SK-N-SH (cell line): ENCODE results near the gene MTPN.

Experiments used
- JUND ChIP-seq: IDR thresholded peaks from 2 replicates; pipeline ENCODE4 v1.4.0; 2012
- RAD21 ChIP-seq: IDR thresholded peaks from 2 replicates; pipeline ENCODE4 v1.6.1; 2012; ENCODE audit warnings: mild to moderate bottlenecking, low read length
- RFX5 ChIP-seq: IDR thresholded peaks from 2 replicates; pipeline ENCODE4 v1.6.1; 2012; ENCODE audit warnings: mild to moderate bottlenecking, improper control_type of control experiment, low read length
- SMC3 ChIP-seq: IDR thresholded peaks from 2 replicates; pipeline ENCODE4 v1.6.1; 2012; ENCODE audit warnings: low read depth, low read length, improper control_type of control experiment
- TAF1 ChIP-seq: IDR thresholded peaks from 2 replicates; pipeline ENCODE4 v1.6.1; 2012; ENCODE audit warnings: low read depth, mild to moderate bottlenecking, low read length, moderate library complexity, borderline replicate concordance
- TCF12 ChIP-seq: IDR thresholded peaks from 2 replicates; pipeline ENCODE4 v1.4.0; 2012
- TF ChIP-seq, protein P1 (sequence below): fragments of 200-600 bp; sonication (generic); IDR thresholded peaks from 2 replicates; pipeline ENCODE4 v1.6.1; 2017; ENCODE audit warnings: antibody characterized with exemption, mild to moderate bottlenecking, moderate library complexity
- TF ChIP-seq, protein P2 (sequence below): IDR thresholded peaks from 2 replicates; pipeline ENCODE4; 2012
- TF ChIP-seq, protein P3 (sequence below): fragments of 150-350 bp; IDR thresholded peaks from 2 replicates; pipeline ENCODE4 v1.6.1; 2017; ENCODE audit warnings: antibody characterized with exemption, low read length, low read depth, borderline replicate concordance

DNA sequence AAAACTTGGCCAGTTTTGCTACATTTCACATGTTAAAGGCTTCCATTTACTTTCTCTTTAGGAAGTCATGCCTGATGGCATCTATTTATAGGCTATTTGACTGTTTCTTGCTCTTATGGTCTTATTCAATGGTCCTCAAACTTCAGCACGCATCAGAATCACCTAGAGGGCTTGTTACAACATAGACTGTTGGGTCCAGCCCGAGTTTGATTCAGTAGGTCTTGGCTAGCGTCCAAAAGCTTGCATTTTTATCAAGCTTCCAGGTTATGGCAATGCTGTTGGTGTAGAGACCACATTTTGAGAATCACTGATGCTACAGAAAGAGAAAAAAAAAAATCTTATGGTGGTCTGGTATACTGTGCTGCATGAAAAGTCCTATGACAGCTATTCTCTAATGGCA is 51.9 kb downstream of the MTPN start:
- TF ChIP-seq RAD21 (no peak), SMC3 (no peak), RFX5 (no peak), JUND (no peak), TCF12 (no peak), TAF1 (no peak)
- TF ChIP-seq, protein P1, sequence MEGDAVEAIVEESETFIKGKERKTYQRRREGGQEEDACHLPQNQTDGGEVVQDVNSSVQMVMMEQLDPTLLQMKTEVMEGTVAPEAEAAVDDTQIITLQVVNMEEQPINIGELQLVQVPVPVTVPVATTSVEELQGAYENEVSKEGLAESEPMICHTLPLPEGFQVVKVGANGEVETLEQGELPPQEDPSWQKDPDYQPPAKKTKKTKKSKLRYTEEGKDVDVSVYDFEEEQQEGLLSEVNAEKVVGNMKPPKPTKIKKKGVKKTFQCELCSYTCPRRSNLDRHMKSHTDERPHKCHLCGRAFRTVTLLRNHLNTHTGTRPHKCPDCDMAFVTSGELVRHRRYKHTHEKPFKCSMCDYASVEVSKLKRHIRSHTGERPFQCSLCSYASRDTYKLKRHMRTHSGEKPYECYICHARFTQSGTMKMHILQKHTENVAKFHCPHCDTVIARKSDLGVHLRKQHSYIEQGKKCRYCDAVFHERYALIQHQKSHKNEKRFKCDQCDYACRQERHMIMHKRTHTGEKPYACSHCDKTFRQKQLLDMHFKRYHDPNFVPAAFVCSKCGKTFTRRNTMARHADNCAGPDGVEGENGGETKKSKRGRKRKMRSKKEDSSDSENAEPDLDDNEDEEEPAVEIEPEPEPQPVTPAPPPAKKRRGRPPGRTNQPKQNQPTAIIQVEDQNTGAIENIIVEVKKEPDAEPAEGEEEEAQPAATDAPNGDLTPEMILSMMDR, result no peak
- TF ChIP-seq, protein P2, sequence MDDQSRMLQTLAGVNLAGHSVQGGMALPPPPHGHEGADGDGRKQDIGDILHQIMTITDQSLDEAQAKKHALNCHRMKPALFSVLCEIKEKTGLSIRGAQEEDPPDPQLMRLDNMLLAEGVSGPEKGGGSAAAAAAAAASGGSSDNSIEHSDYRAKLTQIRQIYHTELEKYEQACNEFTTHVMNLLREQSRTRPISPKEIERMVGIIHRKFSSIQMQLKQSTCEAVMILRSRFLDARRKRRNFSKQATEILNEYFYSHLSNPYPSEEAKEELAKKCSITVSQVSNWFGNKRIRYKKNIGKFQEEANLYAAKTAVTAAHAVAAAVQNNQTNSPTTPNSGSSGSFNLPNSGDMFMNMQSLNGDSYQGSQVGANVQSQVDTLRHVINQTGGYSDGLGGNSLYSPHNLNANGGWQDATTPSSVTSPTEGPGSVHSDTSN, result no peak
- TF ChIP-seq, protein P3, sequence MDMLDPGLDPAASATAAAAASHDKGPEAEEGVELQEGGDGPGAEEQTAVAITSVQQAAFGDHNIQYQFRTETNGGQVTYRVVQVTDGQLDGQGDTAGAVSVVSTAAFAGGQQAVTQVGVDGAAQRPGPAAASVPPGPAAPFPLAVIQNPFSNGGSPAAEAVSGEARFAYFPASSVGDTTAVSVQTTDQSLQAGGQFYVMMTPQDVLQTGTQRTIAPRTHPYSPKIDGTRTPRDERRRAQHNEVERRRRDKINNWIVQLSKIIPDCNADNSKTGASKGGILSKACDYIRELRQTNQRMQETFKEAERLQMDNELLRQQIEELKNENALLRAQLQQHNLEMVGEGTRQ, result no peak
